SK-N-SH (cell line): ENCODE data around the gene PSMC3IP. TPM values are rescaled to one million over a fixed set of nuclear protein-coding genes. Genes with fewer than 3 reads are reported as not detected.

ENCODE experiments used
- CTCF ChIA-PET: fragments of 300-600, 350-600 bp; formaldehyde crosslinking; extraction: SDS; loops from one replicate; lab custom pipeline; 2021; lab: Yijun Ruan, JAX
- POLR2A ChIA-PET: fragments of 350-600 bp; sonication (Branson Sonifier 250); formaldehyde crosslinking; extraction: SDS; loops from one replicate; lab custom pipeline; 2020; ENCODE audit warnings: antibody characterized with exemption, inconsistent platforms; lab: Yijun Ruan, JAX
- DNase-seq: peaks from one replicate; pipeline ENCODE4 v3.0.0; 2012
- H2AFZ ChIP-seq: fragments of 200-600 bp; sonication (generic); 2 replicates; pipeline ENCODE4 v1.8.1; 2016; ENCODE audit warnings: antibody characterized with exemption, mild to moderate bottlenecking, low read depth
- H3F3A ChIP-seq: fragments of 200-600 bp; sonication (generic); replicated peaks from 2 replicates; pipeline ENCODE3; 2016; ENCODE audit warnings: antibody characterized with exemption, mild to moderate bottlenecking; ENCODE audit not compliant: insufficient read depth
- H3K27ac ChIP-seq, 2 experiments: fragments of 200-500 bp in 1 of 2; fragments of 200-600 bp in 1 of 2; sonication (Bioruptor generic) in 1 of 2; sonication (generic), shearing (Covaris generic) in 1 of 2; 2 replicates each; pipeline versions ENCODE4 v1.5.1 to v1.6.1; 2014 to 2016; ENCODE audit warnings: low read depth in 2 of 2, inconsistent platforms in 1 of 2, low read length in 1 of 2, mild to moderate bottlenecking in 1 of 2, mixed read lengths in 1 of 2
- H3K27me3 ChIP-seq: fragments of 200-600 bp; sonication (generic), shearing (Covaris generic); 2 replicates; pipeline ENCODE4 v1.6.1; 2016; ENCODE audit warnings: mixed run types; ENCODE audit not compliant: insufficient read depth
- H3K36me3 ChIP-seq, 2 experiments: fragments of 200-500 bp in 1 of 2; fragments of 200-600 bp in 1 of 2; sonication (Bioruptor generic) in 1 of 2; sonication (generic) in 1 of 2; replicated peaks in 1 of 2; 2 replicates each; pipeline versions ENCODE3 to v1.5.1; 2014 to 2016; ENCODE audit warnings: low read length in 1 of 2, mild to moderate bottlenecking in 1 of 2; ENCODE audit not compliant: insufficient read depth in 2 of 2, control insufficient read depth in 1 of 2
- H3K4me1 ChIP-seq, 2 experiments: fragments of 200-500 bp in 1 of 2; fragments of 200-600 bp in 1 of 2; sonication (Bioruptor generic) in 1 of 2; sonication (generic), shearing (Covaris generic) in 1 of 2; 2 replicates each; pipeline versions ENCODE4 v1.5.1 to v1.6.1; 2014 to 2016; ENCODE audit warnings: low read depth in 1 of 2, low read length in 1 of 2, mixed run types in 1 of 2; ENCODE audit not compliant: insufficient read depth in 2 of 2, control insufficient read depth in 1 of 2
- H3K4me2 ChIP-seq: fragments of 200-600 bp; sonication (generic), shearing (Covaris generic); 2 replicates; pipeline ENCODE4 v1.6.1; 2017; ENCODE audit warnings: mixed run types
- H3K4me3 ChIP-seq, 2 experiments: fragments of 200-500 bp in 1 of 2; fragments of 200-600 bp in 1 of 2; sonication (Bioruptor generic) in 1 of 2; sonication (generic), shearing (Covaris generic) in 1 of 2; 2 replicates each; pipeline versions ENCODE4 v1.5.1 to v1.8.1; 2014 to 2016; ENCODE audit warnings: low read depth in 2 of 2, inconsistent platforms in 1 of 2, low read length in 1 of 2, mild to moderate bottlenecking in 1 of 2, mixed read lengths in 1 of 2, moderate library complexity in 1 of 2
- H3K79me2 ChIP-seq: fragments of 200-600 bp; sonication (generic); 2 replicates; pipeline ENCODE4 v1.8.1; 2017; ENCODE audit warnings: mild to moderate bottlenecking; ENCODE audit not compliant: insufficient read depth
- H3K9ac ChIP-seq: fragments of 200-600 bp; sonication (generic); 2 replicates; pipeline ENCODE4 v1.6.1; 2017; ENCODE audit warnings: mixed run types
- H3K9me2 ChIP-seq: fragments of 200-600 bp; sonication (generic); 2 replicates; pipeline ENCODE4 v1.6.1; 2017; ENCODE audit warnings: mixed run types
- H3K9me3 ChIP-seq: fragments of 200-600 bp; sonication (generic); 2 replicates; pipeline ENCODE4 v1.6.1; 2017; ENCODE audit warnings: mixed run types, mild to moderate bottlenecking, moderate library complexity
- H4K20me1 ChIP-seq: fragments of 200-600 bp; sonication (generic); 2 replicates; pipeline ENCODE4 v1.6.1; 2017; ENCODE audit warnings: mild to moderate bottlenecking, mixed run types; ENCODE audit not compliant: insufficient read depth
- CHD2 ChIP-seq: fragments of 150-350 bp; IDR thresholded peaks from 2 replicates; pipeline ENCODE4 v1.6.1; 2018; ENCODE audit warnings: low read length; ENCODE audit not compliant: partially characterized antibody
- CTCF ChIP-seq: fragments of 200-600 bp; sonication (generic); IDR thresholded peaks from 2 replicates; pipeline ENCODE4 v1.6.1; 2017; ENCODE audit warnings: antibody characterized with exemption, mild to moderate bottlenecking, moderate library complexity
- ELF1 ChIP-seq: IDR thresholded peaks from 2 replicates; pipeline ENCODE4 v1.4.0; 2012
- EZH2phosphoT487 ChIP-seq: fragments of 200-600 bp; sonication (generic); IDR thresholded peaks from 2 replicates; pipeline ENCODE4 v1.6.1; 2017; ENCODE audit warnings: low read depth, mixed run types, mild to moderate bottlenecking, antibody characterized with exemption, moderate library complexity, borderline replicate concordance
- MAX ChIP-seq: IDR thresholded peaks from 2 replicates; pipeline ENCODE4 v1.4.0; 2012; ENCODE audit warnings: low read depth
- MXI1 ChIP-seq: IDR thresholded peaks from 2 replicates; pipeline ENCODE4 v1.6.1; 2012; ENCODE audit warnings: mild to moderate bottlenecking, low read depth, low read length, improper control_type of control experiment
- NFIC ChIP-seq: IDR thresholded peaks from 2 replicates; pipeline ENCODE4 v1.4.0; 2012; ENCODE audit warnings: borderline replicate concordance
- RAD21 ChIP-seq: IDR thresholded peaks from 2 replicates; pipeline ENCODE4 v1.6.1; 2012; ENCODE audit warnings: mild to moderate bottlenecking, low read length
- RCOR1 ChIP-seq: fragments of 150-350 bp; IDR thresholded peaks from 2 replicates; pipeline ENCODE4 v1.6.1; 2017; ENCODE audit warnings: antibody characterized with exemption, low read length
- RFX5 ChIP-seq: IDR thresholded peaks from 2 replicates; pipeline ENCODE4 v1.6.1; 2012; ENCODE audit warnings: mild to moderate bottlenecking, improper control_type of control experiment, low read length
- SMC3 ChIP-seq: IDR thresholded peaks from 2 replicates; pipeline ENCODE4 v1.6.1; 2012; ENCODE audit warnings: low read depth, low read length, improper control_type of control experiment
- TAF1 ChIP-seq: IDR thresholded peaks from 2 replicates; pipeline ENCODE4 v1.6.1; 2012; ENCODE audit warnings: low read depth, mild to moderate bottlenecking, low read length, moderate library complexity, borderline replicate concordance
- TCF12 ChIP-seq: IDR thresholded peaks from 2 replicates; pipeline ENCODE4 v1.4.0; 2012
- TEAD4 ChIP-seq: IDR thresholded peaks from 2 replicates; pipeline ENCODE4 v1.4.0; 2012; ENCODE audit warnings: mild to moderate bottlenecking, borderline replicate concordance; ENCODE audit not compliant: insufficient read depth
- USF1 ChIP-seq: IDR thresholded peaks from 2 replicates; pipeline ENCODE4 v1.4.0; 2012; ENCODE audit warnings: low read depth, borderline replicate concordance
- ZBTB33 ChIP-seq: IDR thresholded peaks from 2 replicates; pipeline ENCODE4 v1.4.0; 2012; ENCODE audit warnings: low read depth, borderline replicate concordance
- WGBS: methylation state at CpG from one replicate; pipeline ENCODE4 v1.1.6; 2017; ENCODE audit warnings: low lambda C conversion rate; 5-methylcytosine and 5-hydroxymethylcytosine counted together
- polyA plus RNA-seq, 3 experiments: library from polyadenylated mRNA; depleted of rRNA; stranded (reverse); fragments of >200 nt; gene quantifications; 2 replicates each; pipeline ENCODE4 v1.2.3, GENCODE V29; 2012
- TF ChIP-seq, protein P1 (sequence below): IDR thresholded peaks from 2 replicates; pipeline ENCODE4 v1.6.1; 2012; ENCODE audit warnings: mild to moderate bottlenecking, low read depth, low read length, moderate library complexity

The PSMC3IP gene
- polyA plus RNA-seq, 1 of the 3 experiments (the other 2 are of a cell fraction), result 17.3 TPM

GRCh38 chr17:42590886-42591285 lies 13.4 kb upstream of the PSMC3IP start:
- DNase-seq, result no peak
- WGBS, result 100% methylated on average over 2 of the region's 2 CpGs
- Histone ChIP-seq H3K9me3 (no peaks in the 10 kb centered on the region), H3K4me1 (no peaks in the 10 kb centered on the region; a peak in 1 of 4 replicates), H3K36me3 (peaks cover 24 to 36% of the 10 kb centered on the region in 2 experiments), H4K20me1 (peaks cover 15% of the 10 kb centered on the region; the same call in 1 of the 2 replicates), H3F3A (no peaks in the 10 kb centered on the region), H3K27ac (no peak overlapping the region), H3K4me2 (no peak overlapping the region), H3K9me2 (no peaks in the 10 kb centered on the region), H3K9ac (no peak overlapping the region), H2AFZ (no peak overlapping the region), H3K4me3 (no peak overlapping the region), H3K27me3 (no peaks in the 10 kb centered on the region), H3K79me2 (peaks cover 55% of the 10 kb centered on the region)
- POLR2A ChIA-PET, result no interaction called here
- CTCF ChIA-PET, result interaction anchor here (1.0 to 3.6 kb wide), 2 partner anchors 13 to 83 kb away, joined by 3 to 22 read pairs; partner anchors contain the start of gene PSMC3IP
- TF ChIP-seq RAD21 (no peak), TAF1 (no peak), MAX (no peak), TEAD4 (no peak), TCF12 (no peak), RFX5 (no peak), ELF1 (no peak), ZBTB33 (no peak), EZH2phosphoT487 (no peak), CHD2 (no peak), RCOR1 (no peak), MXI1 (no peak), NFIC (no peak), CTCF (no peak), USF1 (no peak), SMC3 (no peak)
- TF ChIP-seq, protein P1, sequence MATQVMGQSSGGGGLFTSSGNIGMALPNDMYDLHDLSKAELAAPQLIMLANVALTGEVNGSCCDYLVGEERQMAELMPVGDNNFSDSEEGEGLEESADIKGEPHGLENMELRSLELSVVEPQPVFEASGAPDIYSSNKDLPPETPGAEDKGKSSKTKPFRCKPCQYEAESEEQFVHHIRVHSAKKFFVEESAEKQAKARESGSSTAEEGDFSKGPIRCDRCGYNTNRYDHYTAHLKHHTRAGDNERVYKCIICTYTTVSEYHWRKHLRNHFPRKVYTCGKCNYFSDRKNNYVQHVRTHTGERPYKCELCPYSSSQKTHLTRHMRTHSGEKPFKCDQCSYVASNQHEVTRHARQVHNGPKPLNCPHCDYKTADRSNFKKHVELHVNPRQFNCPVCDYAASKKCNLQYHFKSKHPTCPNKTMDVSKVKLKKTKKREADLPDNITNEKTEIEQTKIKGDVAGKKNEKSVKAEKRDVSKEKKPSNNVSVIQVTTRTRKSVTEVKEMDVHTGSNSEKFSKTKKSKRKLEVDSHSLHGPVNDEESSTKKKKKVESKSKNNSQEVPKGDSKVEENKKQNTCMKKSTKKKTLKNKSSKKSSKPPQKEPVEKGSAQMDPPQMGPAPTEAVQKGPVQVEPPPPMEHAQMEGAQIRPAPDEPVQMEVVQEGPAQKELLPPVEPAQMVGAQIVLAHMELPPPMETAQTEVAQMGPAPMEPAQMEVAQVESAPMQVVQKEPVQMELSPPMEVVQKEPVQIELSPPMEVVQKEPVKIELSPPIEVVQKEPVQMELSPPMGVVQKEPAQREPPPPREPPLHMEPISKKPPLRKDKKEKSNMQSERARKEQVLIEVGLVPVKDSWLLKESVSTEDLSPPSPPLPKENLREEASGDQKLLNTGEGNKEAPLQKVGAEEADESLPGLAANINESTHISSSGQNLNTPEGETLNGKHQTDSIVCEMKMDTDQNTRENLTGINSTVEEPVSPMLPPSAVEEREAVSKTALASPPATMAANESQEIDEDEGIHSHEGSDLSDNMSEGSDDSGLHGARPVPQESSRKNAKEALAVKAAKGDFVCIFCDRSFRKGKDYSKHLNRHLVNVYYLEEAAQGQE, result no peak
